Measurements from ENCODE around the gene VSTM4. TPM values are rescaled to one million over a fixed set of nuclear protein-coding genes. Genes with fewer than 3 reads are reported as not detected.
A peak's percentile ranks its signal among the peaks of the same experiment; 100 is the strongest.

The VSTM4 gene
- total and polyA plus RNA-seq, 2 donors (not counting 1 experiment from before 2014, with no cell fraction given) = not detected

GRCh38 chr10:49164559-49165188, 49.4 kb upstream of the VSTM4 start:
- no peak overlapping the region for H3K9ac ChIP-seq (ENCODE audit: low read length)
- H3K36me3 ChIP-seq (replicated peaks in 1 of 2; ENCODE audit: control extremely low read depth in 1 of 2, control insufficient read depth in 1 of 2, extremely low read depth in 1 of 2, insufficient read depth in 2 of 2, low read length in 1 of 2) = peaks cover 0 to 5% of the 10 kb centered on the region in 2 experiments
- peak; percentile 81 for ATAC-seq (ENCODE audit: low read depth)
- no peak overlapping the region for H3K4me3 ChIP-seq (ENCODE audit: control extremely low read depth in 1 of 5, extremely low read depth in 1 of 5, insufficient read depth in 1 of 5, low read depth in 2 of 5, low read length in 4 of 5)
- peaks cover 12% of the 10 kb centered on the region for H3K4me1 Mint-ChIP-seq
- H2AFZ ChIP-seq (ENCODE audit: insufficient read depth, low read depth, low read length, poor library complexity, severe bottlenecking) = no peak overlapping the region
- DNase-seq = peak; percentile 58
- ChIA-PET POLR2A (no interaction called here), CTCF (interaction anchor here (0.6 to 2.1 kb wide), 15 partner anchors 8 to 508 kb away, joined by 3 to 8 read pairs (median 3); no protein-coding TSS in a partner anchor)
- H3K9me3 Mint-ChIP-seq (ENCODE audit: insufficient read depth) = no peaks in the 10 kb centered on the region
- WGBS (ENCODE audit: insufficient coverage) = 24% methylated on average over 5 of the region's 9 CpGs
- H3K4me2 ChIP-seq (replicated peaks; ENCODE audit: low read depth, low read length, poor library complexity, severe bottlenecking) = no peak overlapping the region
- TF ChIP-seq CTCF (IDR thresholded peaks at IDR 0.05) = peak; percentile 53
- no peak for TF ChIP-seq EZH2 (IDR thresholded peaks at IDR 0.05; ENCODE audit: borderline replicate concordance, insufficient read depth, low read depth, low read length, poor library complexity, severe bottlenecking)
- no peaks in the 10 kb centered on the region for H3K79me2 ChIP-seq (ENCODE audit: control insufficient read depth, insufficient read depth, low read length)
- H3K9me3 ChIP-seq (ENCODE audit: control extremely low read depth in 1 of 3, control insufficient read depth in 2 of 3, insufficient read depth in 1 of 3, low read length in 2 of 3) = no peaks in the 10 kb centered on the region
- H3K27me3 ChIP-seq (replicated peaks in 1 of 4; ENCODE audit: control extremely low read depth in 1 of 4, control insufficient read depth in 3 of 4, insufficient read depth in 4 of 4, low read length in 3 of 4) = no peaks in the 10 kb centered on the region
- peaks cover 0 to 6% of the 10 kb centered on the region in 2 donors for H3K4me1 ChIP-seq (ENCODE audit: control insufficient read depth in 2 of 2, insufficient read depth in 2 of 2, low read length in 2 of 2)
- H3K27me3 Mint-ChIP-seq = no peaks in the 10 kb centered on the region
- H3K27ac ChIP-seq (ENCODE audit: low read length in 2 of 2) = no peak overlapping the region
- H4K20me1 ChIP-seq (ENCODE audit: control insufficient read depth, insufficient read depth, low read length, poor library complexity, severe bottlenecking) = no peaks in the 10 kb centered on the region
- H3K27ac Mint-ChIP-seq = no peak overlapping the region
- intact Hi-C loops (cut with micrococcal nuclease) = loop anchor here (1.0 to 2.0 kb wide), 2 partner anchors 13 to 506 kb away; no protein-coding TSS in a partner anchor
- H3K4me3 Mint-ChIP-seq = no peak overlapping the region

GRCh38 chr10:49163741-49164140, 48.4 kb upstream of the VSTM4 start:
- Histone ChIP-seq H3K36me3 (replicated peaks in 1 of 2; ENCODE audit: control extremely low read depth in 1 of 2, control insufficient read depth in 1 of 2, extremely low read depth in 1 of 2, insufficient read depth in 2 of 2, low read length in 1 of 2) (peaks cover 0 to 5% of the 10 kb centered on the region in 2 experiments), H3K27me3 (replicated peaks in 1 of 4; ENCODE audit: control extremely low read depth in 1 of 4, control insufficient read depth in 3 of 4, insufficient read depth in 4 of 4, low read length in 3 of 4) (no peaks in the 10 kb centered on the region), H3K4me1 (ENCODE audit: control insufficient read depth in 2 of 2, insufficient read depth in 2 of 2, low read length in 2 of 2) (peaks cover 0 to 2% of the 10 kb centered on the region in 2 donors), H3K9me3 (ENCODE audit: control extremely low read depth in 1 of 3, control insufficient read depth in 2 of 3, insufficient read depth in 1 of 3, low read length in 2 of 3) (no peaks in the 10 kb centered on the region), H3K9ac (ENCODE audit: low read length) (no peak overlapping the region), H3K79me2 (ENCODE audit: control insufficient read depth, insufficient read depth, low read length) (no peaks in the 10 kb centered on the region), H4K20me1 (ENCODE audit: control insufficient read depth, insufficient read depth, low read length, poor library complexity, severe bottlenecking) (no peaks in the 10 kb centered on the region), H2AFZ (ENCODE audit: insufficient read depth, low read depth, low read length, poor library complexity, severe bottlenecking) (no peak overlapping the region), H3K27ac (ENCODE audit: low read length in 2 of 2) (no peak overlapping the region), H3K4me3 (ENCODE audit: control extremely low read depth in 1 of 5, extremely low read depth in 1 of 5, insufficient read depth in 1 of 5, low read depth in 2 of 5, low read length in 4 of 5) (no peak overlapping the region), H3K4me2 (replicated peaks; ENCODE audit: low read depth, low read length, poor library complexity, severe bottlenecking) (no peak overlapping the region)
- WGBS (ENCODE audit: insufficient coverage) = 97% methylated on average over 4 of the region's 4 CpGs
- Mint-ChIP-seq H3K27me3 (no peaks in the 10 kb centered on the region), H3K4me1 (peaks cover 9% of the 10 kb centered on the region), H3K27ac (no peak overlapping the region), H3K9me3 (ENCODE audit: insufficient read depth) (no peaks in the 10 kb centered on the region), H3K4me3 (no peak overlapping the region)
- intact Hi-C loops (cut with micrococcal nuclease) = loop anchor here (1.0 to 2.0 kb wide), 2 partner anchors 14 to 505 kb away; no protein-coding TSS in a partner anchor
- ChIA-PET CTCF (interaction anchor here (1.1 to 2.1 kb wide), 6 partner anchors 8 to 506 kb away, joined by 3 to 8 read pairs (median 6); no protein-coding TSS in a partner anchor), POLR2A (no interaction called here)
- ATAC-seq (ENCODE audit: low read depth) = no peak
- DNase-seq = no peak
- TF ChIP-seq EZH2 (IDR thresholded peaks at IDR 0.05; ENCODE audit: borderline replicate concordance, insufficient read depth, low read depth, low read length, poor library complexity, severe bottlenecking) (no peak), CTCF (IDR thresholded peaks at IDR 0.05) (no peak)

Data from B cell (primary cell).